SK-N-MC (cell line): Measurements from ENCODE around the gene OPCML.

Source experiments
- EZH2 ChIP-seq: fragments of 200-600 bp; sonication (generic); IDR thresholded peaks from one replicate; pipeline ENCODE4 v1.6.1; 2017; ENCODE audit warnings: antibody characterized with exemption
- FOXP2 ChIP-seq: optimal IDR thresholded peaks from 2 replicates; pipeline ENCODE3; 2011; ENCODE audit warnings: mild to moderate bottlenecking, moderate library complexity; ENCODE audit not compliant: insufficient read depth; ENCODE audit errors: extremely low read length, control extremely low read depth
- POLR2AphosphoS5 ChIP-seq: IDR thresholded peaks from 2 replicates; pipeline ENCODE4 v1.6.1; 2012; ENCODE audit warnings: mild to moderate bottlenecking, low read depth, low read length, borderline replicate concordance

- TF ChIP-seq EZH2 (no peak), POLR2AphosphoS5 (no peak), FOXP2 (no peak)
These were observed 752.3 kb downstream of the OPCML start for GRCh38 chr11:132780046-132780445.
